HG02798 (cell line): ENCODE measurements around the gene HCFC1R1.
"Not testable (repeated sequence)": the region's sequence is repeated elsewhere in the genome, so short reads cannot be mapped to it uniquely, and the experiment has no call there.

Experiments used
- ATAC-seq: cut with Tn5 transposase; IDR thresholded peaks from one replicate; pipeline ENCODE4 v1.9.1; 2021; ENCODE audit warnings: mild to moderate bottlenecking; ENCODE audit not compliant: unreplicated experiment, poor library complexity

The HCFC1R1 gene

GRCh38 chr16:3057181-3058138 is 33.7 kb upstream of the HCFC1R1 start:
- ATAC-seq = no peak

DNA sequence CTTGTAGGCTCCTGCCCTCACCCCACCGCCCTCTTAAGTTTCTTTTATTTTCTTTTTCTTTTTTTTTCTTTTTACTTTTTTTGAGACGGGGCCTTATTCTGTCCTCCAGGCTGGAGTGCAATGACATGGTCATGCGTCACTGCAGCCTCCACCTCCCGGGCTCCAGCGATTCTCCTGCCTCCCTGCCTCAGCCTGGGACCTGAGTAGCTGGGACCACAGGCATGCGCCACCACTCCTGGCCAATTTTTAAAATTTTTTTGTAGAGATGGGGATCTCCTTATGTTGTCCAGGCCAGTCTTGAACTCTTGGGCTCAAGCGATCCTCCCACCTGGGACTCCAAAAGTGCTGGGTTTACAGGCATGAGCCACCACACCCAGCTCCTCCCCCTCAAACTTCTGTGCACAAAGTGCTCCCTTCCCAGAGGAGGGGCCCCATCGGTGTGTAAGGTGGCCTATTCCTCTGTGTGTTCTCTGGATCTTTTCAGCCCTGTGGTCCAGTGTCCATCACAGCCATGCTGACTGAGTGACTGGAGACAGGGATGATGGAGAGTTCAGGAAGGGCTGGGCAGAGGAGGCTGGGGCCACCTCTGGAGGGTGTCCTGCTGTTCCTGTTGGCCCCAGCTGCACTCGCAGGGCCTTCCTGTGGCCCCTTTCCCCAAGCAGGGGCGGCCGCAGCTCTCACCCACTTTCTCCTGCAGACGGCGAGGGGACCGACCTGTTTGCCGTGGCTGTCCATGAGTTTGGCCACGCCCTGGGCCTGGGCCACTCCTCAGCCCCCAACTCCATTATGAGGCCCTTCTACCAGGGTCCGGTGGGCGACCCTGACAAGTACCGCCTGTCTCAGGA is 32.8 kb upstream of the HCFC1R1 start:
- ATAC-seq = no peak

GRCh38 chr16:3055734-3056115 is 32.0 kb upstream of the HCFC1R1 start:
- not testable (repeated sequence) for ATAC-seq

DNA sequence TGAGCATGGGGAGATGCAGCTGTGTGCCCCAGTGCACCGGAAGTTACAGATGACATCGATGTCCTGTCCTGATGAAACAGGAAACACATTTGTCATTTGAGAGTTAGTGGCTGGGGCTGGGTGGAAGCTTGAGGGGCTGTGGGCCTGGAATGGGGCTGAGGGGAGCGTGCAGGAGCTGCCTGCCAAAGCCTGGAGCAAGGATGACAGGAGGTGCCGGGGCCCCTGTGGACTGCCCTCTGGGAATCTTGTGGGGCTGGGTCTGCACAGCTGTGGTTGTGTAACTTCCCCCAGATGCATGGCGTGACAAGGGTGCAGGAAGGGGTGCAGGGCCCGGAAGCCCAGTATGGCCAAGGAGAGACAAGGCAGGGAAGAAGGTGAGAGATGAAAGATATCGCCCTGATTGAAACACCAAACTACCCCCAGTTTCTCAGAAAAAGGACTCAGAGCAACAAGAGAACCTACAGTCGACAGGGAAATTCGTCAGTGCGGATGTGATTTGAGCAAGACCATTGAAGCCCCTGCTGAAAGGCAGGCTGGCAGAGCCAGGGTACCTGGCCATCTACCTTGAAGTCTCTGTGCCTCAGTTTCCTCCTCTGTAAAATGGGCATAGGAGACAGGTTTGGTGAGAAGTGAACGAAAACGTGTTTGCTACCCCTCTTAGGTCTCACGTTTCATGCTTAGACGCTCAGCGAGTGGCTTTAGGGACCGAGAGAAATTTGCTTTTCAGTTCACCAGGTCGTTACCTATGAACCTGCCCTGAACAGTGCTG is 31.4 kb upstream of the HCFC1R1 start:
- ATAC-seq = no peak

GRCh38 chr16:3053330-3053710 is 29.6 kb upstream of the HCFC1R1 start:
- not testable (repeated sequence) for ATAC-seq

DNA sequence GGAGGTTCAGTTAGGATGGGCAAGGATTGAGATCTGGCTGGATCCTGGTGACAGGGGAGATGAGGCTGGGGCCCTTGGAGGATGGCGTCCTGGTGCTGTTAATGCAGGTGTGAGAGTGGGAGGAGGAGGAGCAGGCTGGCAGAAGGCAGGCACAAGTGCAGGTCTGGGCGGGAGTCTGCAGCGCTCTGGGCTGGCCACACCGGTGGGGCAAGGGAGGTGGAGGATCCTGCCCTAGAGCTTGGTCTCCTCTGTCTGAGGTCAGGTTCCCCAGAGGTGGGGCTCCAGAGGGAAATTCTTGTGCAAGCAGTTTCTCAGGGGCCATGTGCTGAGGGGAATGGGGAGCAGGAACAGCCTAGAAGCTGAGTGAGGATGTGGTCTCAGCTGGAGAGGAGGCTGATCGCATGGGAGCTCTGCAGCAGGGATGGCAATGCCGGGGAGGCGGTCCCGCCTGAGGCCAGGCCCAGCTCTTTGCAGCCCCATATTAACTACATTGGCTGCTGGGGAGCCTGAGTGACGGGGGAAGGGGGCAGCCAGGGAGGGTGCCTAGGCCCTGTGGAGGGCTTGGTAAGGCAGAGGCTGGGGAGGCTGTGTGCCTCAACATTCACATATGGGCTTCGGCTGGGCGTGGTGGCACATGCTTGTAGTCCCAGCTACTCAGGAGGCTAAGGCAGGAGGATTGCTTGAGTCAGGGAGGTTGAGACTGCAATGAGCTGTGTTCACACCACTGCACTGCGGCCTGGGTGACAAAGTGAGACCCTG is 29.0 kb upstream of the HCFC1R1 start:
- ATAC-seq = not testable (repeated sequence)

GRCh38 chr16:3051494-3051893 is 27.8 kb upstream of the HCFC1R1 start:
- ATAC-seq = no peak

DNA sequence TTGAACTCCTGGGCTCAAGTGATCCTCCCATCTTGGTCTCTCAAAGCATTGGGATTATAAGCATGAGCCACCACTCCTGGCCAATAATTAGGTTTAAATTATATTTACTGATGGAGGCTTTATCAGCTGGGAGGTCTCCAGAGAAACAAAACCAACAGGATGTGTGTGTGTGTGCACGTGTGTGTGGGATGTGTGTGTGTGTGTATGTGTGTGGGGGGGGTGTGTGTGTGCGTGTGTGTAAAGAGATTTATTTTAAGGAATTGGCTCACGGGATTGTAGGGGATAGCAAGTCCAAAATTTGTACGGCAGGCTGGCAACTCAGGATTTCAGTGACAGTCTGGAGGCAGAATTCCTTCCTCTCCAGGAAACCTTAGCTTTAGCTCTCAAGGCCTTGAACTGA is 27.3 kb upstream of the HCFC1R1 start:
- ATAC-seq = no peak

DNA sequence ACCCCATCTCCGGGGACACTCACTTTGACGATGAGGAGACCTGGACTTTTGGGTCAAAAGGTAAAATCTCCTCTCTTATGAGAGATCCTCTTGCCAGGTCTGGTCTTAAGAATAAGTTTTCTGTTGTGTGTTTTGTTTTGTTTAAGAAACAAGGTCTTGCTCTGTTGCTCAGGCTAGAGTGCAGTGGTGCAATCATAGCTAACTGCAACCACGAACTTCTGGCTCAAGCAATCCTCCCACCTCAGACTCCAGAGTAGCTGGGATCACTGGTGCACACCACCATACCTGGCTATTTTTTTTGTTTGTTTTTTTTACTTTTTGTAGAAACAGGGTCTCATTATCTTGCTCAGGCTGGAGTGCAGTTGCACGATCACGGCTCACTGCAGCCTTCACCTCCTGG is 26.7 kb upstream of the HCFC1R1 start:
- no peak for ATAC-seq

- no peak for ATAC-seq
Observed at GRCh38 chr16:3049921-3050481, 26.3 kb upstream of the HCFC1R1 start.

DNA sequence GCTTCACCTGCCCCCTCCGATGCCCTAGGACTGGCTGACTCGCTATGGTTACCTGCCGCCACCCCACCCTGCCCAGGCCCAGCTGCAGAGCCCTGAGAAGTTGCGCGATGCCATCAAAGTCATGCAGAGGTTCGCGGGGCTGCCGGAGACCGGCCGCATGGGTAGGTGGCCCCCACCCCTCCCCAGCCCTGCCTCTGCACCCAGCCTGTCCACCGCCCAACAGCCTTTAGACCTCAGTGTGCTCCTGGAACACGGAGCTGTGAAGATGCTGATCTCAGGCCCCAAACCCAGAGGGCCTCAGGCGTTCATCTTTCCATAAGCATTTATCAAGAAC is 23.6 kb upstream of the HCFC1R1 start:
- ATAC-seq = no peak

GRCh38 chr16:3046641-3047386 is 23.1 kb upstream of the HCFC1R1 start:
- ATAC-seq = no peak

DNA sequence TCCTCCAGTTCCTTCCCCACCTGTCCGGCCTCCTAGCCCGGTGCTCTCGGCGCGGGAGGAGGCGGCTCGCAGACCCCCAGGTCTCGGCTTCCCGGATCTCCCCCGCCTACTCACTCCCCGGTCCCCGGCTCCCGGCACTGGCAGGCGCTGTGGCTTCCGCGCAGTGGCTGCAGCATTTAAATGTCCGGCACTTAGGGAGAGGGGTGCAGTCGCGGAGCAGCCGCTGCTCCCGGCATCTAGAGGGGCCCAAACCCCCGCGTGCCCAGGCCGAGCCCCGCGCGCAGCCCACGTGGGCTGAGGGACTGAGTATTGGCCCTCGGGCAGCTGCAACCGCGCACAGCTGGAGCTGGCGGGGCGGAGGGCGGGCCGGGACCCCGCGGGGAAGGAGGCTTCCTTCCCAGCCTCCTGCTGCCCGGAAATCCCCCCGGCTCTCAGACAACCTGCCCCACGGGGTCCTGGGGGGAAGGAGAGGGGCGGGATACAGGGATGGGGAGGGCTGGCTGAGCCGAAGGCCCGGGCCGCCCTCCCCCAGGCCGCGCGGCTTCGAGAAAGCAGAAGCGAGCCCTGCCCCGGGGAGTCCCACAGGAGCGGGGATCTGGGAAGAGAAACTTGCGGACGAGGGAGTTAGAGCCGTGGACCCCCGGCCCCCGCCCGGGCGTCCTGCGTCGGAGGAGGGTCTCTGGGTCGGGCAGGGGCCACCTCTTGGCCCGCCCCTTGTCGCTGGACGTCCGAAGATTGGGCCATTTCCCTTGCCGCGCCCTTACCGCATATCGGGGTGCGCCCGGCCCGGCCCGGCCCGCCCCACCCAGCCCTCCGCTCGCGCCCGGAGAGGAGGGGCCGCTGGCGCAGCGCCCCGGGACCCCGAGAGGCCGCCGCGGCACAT is 22.3 kb upstream of the HCFC1R1 start, which contains the start of gene MMP25:
MMP25 (plus strand) TSS at position 804 of the 883 bp plus-strand sequence. CDS start 357 bp downstream, outside the sequence.
- ATAC-seq = no peak

GRCh38 chr16:3044708-3045107 is 21.0 kb upstream of the HCFC1R1 start:
- ATAC-seq = no peak

DNA sequence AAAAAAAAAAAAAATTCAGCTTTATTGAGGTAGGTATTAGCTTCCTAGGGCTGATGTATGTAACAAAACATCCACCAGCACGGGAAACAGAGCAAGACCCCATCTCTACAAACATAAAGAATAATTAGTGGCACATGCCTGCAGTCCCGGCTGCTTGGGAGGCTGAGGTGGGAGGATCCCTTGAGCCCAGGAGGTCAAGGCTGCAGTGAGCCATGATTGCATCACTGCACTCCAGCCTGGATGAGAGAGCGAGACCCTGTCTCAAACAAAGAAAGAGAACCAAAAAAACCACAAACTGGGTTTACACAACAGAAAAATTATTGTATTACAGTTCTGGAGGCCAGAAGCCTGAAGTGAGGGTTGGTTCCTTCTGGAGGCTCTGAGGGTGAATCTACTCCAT is 18.6 kb upstream of the HCFC1R1 start:
- no peak for ATAC-seq

GRCh38 chr16:3038896-3039295 is 15.2 kb upstream of the HCFC1R1 start:
- no peak for ATAC-seq

DNA sequence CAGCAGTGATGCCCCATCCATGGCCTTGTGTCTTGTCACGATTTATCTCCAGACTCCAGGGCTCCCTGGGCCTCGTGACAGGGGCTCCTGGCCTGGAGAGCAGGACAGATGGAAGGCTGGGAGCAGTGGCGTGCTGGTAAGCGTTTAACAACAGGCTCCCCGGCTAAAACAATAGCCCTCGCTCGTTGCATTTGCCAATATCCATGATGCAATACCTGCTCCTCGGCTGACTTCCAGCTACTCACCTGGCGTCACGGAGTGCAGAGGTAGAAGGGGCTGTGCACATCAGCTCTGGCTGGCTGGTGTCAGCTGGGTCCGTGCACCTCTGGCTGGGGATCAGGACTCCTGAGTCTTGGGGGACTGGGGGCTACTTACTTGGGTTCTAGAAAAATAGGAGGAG is 14.5 kb upstream of the HCFC1R1 start:
- ATAC-seq = no peak
